WERI-Rb-1 (cell line): ENCODE measurements around the gene KCNG1.

ENCODE experiments used
- DNase-seq: peaks from one replicate; pipeline ENCODE4 v3.0.0-alpha.2; 2020
- H3K27ac ChIP-seq: fragments of 250-450 bp; sonication (Bioruptor Pico); 2 replicates; pipeline ENCODE4 v1.5.1; 2020; ENCODE audit warnings: mild to moderate bottlenecking, moderate library complexity
- H3K27me3 ChIP-seq: fragments of 250-450 bp; sonication (Bioruptor Pico); 2 replicates; pipeline ENCODE4 v1.5.1; 2021; ENCODE audit warnings: mild to moderate bottlenecking, low read depth, moderate library complexity; ENCODE audit not compliant: insufficient read depth, severe bottlenecking
- H3K36me3 ChIP-seq: fragments of 250-450 bp; sonication (Bioruptor Pico); 2 replicates; pipeline ENCODE4 v1.5.1; 2020; ENCODE audit warnings: mild to moderate bottlenecking, moderate library complexity
- H3K4me3 ChIP-seq: 2 replicates; pipeline ENCODE4 v1.5.1; 2011; ENCODE audit warnings: low read depth, mild to moderate bottlenecking, control low read depth, low read length
- H3K9me3 ChIP-seq: fragments of 250-450 bp; sonication (Bioruptor Pico); 2 replicates; pipeline ENCODE4 v1.5.1; 2021; ENCODE audit warnings: mild to moderate bottlenecking, moderate library complexity; ENCODE audit not compliant: severe bottlenecking
- CTCF ChIP-seq: IDR thresholded peaks from 2 replicates; pipeline ENCODE4 v1.5.1; 2011; ENCODE audit warnings: low read depth, mild to moderate bottlenecking, control low read depth, inconsistent platforms, low read length

Gene KCNG1

GRCh38 chr20:50993876-50994275 is 29.0 kb downstream of the KCNG1 start:
- DNase-seq: no peak
- no peak for TF ChIP-seq CTCF
- no peak overlapping the region for H3K27ac ChIP-seq

GRCh38 chr20:50992733-50993457 is 30.0 kb downstream of the KCNG1 start:
- H3K27me3 ChIP-seq: peaks cover 91% of the 10 kb centered on the region
- peak; percentile 69 for TF ChIP-seq CTCF
- H3K4me3 ChIP-seq: no peak overlapping the region
- no peaks in the 10 kb centered on the region for H3K36me3 ChIP-seq
- peak; percentile 33 for DNase-seq
- H3K9me3 ChIP-seq: peaks cover 4% of the 10 kb centered on the region
- no peak overlapping the region for H3K27ac ChIP-seq

More at GRCh38 chr20:50993876-50994275, 29.0 kb downstream of the KCNG1 start:
- no peak overlapping the region for H3K4me3 ChIP-seq
- peaks cover 4% of the 10 kb centered on the region for H3K9me3 ChIP-seq
- H3K36me3 ChIP-seq: no peaks in the 10 kb centered on the region
- peaks cover 91% of the 10 kb centered on the region for H3K27me3 ChIP-seq

GRCh38 chr20:50992336-50992732 is 30.6 kb downstream of the KCNG1 start:
- Histone ChIP-seq H3K4me3 (no peak overlapping the region), H3K36me3 (no peaks in the 10 kb centered on the region), H3K9me3 (peaks cover 4% of the 10 kb centered on the region), H3K27ac (no peak overlapping the region), H3K27me3 (peaks cover 92% of the 10 kb centered on the region)
- no peak for DNase-seq
- no peak for TF ChIP-seq CTCF

GRCh38 chr20:50991076-50991475 is 31.8 kb downstream of the KCNG1 start:
- no peak for TF ChIP-seq CTCF
- peaks cover 87% of the 10 kb centered on the region for H3K27me3 ChIP-seq

GRCh38 chr20:50987493-50988210 is 35.3 kb downstream of the KCNG1 start:
- Histone ChIP-seq H3K4me3 (no peak overlapping the region), H3K9me3 (no peaks in the 10 kb centered on the region), H3K27ac (no peak overlapping the region), H3K27me3 (peaks cover 88% of the 10 kb centered on the region), H3K36me3 (no peaks in the 10 kb centered on the region)
- peak; percentile 82 for TF ChIP-seq CTCF
- DNase-seq: peak; percentile 67

More at GRCh38 chr20:50991076-50991475, 31.8 kb downstream of the KCNG1 start:
- Histone ChIP-seq H3K4me3 (no peak overlapping the region), H3K27ac (no peak overlapping the region), H3K36me3 (no peaks in the 10 kb centered on the region), H3K9me3 (peaks cover 4% of the 10 kb centered on the region)
- DNase-seq: no peak
